GM18498 (cell line): Measurements from ENCODE around the gene COA1.
"Not testable (repeated sequence)": the region's sequence is repeated elsewhere in the genome, so short reads cannot be mapped to it uniquely, and the experiment has no call there.

Experiments
- ATAC-seq: cut with Tn5 transposase; IDR thresholded peaks from one replicate; pipeline ENCODE4 v1.9.1; 2021; ENCODE audit warnings: mild to moderate bottlenecking, moderate library complexity; ENCODE audit not compliant: unreplicated experiment

The COA1 gene

GRCh38 chr7:43758822-43759683, 29.7 kb upstream of the COA1 start:
- peak; percentile 69 for ATAC-seq

GRCh38 chr7:43758029-43758821, 28.9 kb upstream of the COA1 start, which contains the start of gene BLVRA:
TSS of gene BLVRA (plus strand) at chr7:43758680. CDS start at chr7:43771159, 12,479 bp downstream.
- ATAC-seq: peak; percentile 83

- ATAC-seq: no peak
These were observed 27.9 kb upstream of the COA1 start for GRCh38 chr7:43757073-43757720.

- no peak for ATAC-seq
These were observed 27.2 kb upstream of the COA1 start for GRCh38 chr7:43756368-43757072.

GRCh38 chr7:43754596-43754995, 25.3 kb upstream of the COA1 start:
- ATAC-seq: no peak

- no peak for ATAC-seq
These were observed 24.5 kb upstream of the COA1 start for GRCh38 chr7:43753843-43754242.

GRCh38 chr7:43753271-43753810, 24.0 kb upstream of the COA1 start:
- no peak for ATAC-seq

- no peak for ATAC-seq
These were observed 23.1 kb upstream of the COA1 start for GRCh38 chr7:43752411-43752810.

GRCh38 chr7:43750016-43750887, 20.9 kb upstream of the COA1 start:
- peak; percentile 22 for ATAC-seq

GRCh38 chr7:43749383-43749940, 20.1 kb upstream of the COA1 start:
- no peak for ATAC-seq

- ATAC-seq: no peak
These were observed 18.2 kb upstream of the COA1 start for GRCh38 chr7:43747328-43748105.

GRCh38 chr7:43742692-43743091, 13.4 kb upstream of the COA1 start:
- ATAC-seq: no peak

GRCh38 chr7:43737467-43738127, 8.3 kb upstream of the COA1 start:
- no peak for ATAC-seq

GRCh38 chr7:43735802-43736603, 6.7 kb upstream of the COA1 start:
- ATAC-seq: peak; percentile 69

GRCh38 chr7:43735403-43735801, 6.1 kb upstream of the COA1 start:
- ATAC-seq: peak; percentile 32

GRCh38 chr7:43734575-43735332, 5.4 kb upstream of the COA1 start:
- not testable (repeated sequence) for ATAC-seq
